ENCODE data around the gene TUBB4B. TPM values are rescaled to one million over a fixed set of nuclear protein-coding genes. Genes with fewer than 3 reads are reported as not detected.
A peak's percentile ranks its signal among the peaks of the same experiment; 100 is the strongest.

TUBB4B gene
- total RNA-seq, 2 donors from 2014 or later = 79.1 to 171 TPM

DNA sequence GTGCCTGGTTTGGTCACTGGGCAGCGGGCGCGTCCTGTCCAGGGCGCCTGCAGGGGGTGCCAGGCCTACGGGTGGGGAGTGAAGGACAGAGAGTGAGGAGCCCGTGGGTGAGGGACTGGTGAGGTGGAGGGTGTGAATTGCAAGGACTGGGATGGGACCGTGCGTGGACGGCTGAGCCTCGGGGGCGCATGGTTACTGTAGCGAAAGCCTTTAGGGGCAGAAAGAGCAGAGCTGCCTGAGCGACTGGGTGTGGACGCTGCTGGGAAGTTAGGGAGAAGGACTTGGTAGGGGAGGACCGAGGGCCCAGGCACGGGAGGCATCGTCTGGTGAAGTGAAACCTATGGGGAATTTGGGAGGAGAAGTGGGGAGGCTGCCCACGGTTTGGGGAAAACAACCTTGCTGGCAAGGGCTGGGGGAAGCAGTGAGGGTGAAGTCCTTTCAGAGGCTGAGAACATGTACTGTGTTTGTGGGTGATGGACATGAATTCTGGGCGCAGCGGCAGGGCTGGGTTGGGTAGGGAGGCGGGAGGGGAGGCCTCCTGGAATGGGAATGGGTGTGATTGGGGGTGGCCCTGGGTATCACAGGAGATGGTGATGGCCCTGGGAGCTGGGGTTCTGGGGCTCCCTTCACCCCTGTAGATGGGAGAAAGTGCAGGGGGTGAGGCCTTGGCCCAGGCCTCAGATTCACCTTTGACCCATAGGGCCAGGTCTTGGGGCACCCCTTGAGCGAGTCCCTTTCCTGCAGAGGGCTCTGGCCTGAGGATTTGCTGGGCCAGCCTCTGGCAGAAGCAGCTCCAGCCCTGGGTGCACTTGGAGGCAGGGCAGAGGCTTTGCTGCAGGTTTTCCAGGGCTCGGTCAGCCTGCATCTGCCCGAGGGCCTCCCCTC is 34.7 kb downstream of the TUBB4B start:
- H3K36me3 ChIP-seq (replicated peaks in 1 of 2; ENCODE audit: insufficient read depth in 1 of 2, low read depth in 2 of 2) = peaks cover 2 to 7% of the 10 kb centered on the region in 2 donors
- peak in 1 of 4 donors; percentile 12 for DNase-seq
- no peaks in the 10 kb centered on the region for H3K27me3 ChIP-seq
- no peak for TF ChIP-seq POLR2A (IDR thresholded peaks at IDR 0.05)
- TF ChIP-seq, protein P1, sequence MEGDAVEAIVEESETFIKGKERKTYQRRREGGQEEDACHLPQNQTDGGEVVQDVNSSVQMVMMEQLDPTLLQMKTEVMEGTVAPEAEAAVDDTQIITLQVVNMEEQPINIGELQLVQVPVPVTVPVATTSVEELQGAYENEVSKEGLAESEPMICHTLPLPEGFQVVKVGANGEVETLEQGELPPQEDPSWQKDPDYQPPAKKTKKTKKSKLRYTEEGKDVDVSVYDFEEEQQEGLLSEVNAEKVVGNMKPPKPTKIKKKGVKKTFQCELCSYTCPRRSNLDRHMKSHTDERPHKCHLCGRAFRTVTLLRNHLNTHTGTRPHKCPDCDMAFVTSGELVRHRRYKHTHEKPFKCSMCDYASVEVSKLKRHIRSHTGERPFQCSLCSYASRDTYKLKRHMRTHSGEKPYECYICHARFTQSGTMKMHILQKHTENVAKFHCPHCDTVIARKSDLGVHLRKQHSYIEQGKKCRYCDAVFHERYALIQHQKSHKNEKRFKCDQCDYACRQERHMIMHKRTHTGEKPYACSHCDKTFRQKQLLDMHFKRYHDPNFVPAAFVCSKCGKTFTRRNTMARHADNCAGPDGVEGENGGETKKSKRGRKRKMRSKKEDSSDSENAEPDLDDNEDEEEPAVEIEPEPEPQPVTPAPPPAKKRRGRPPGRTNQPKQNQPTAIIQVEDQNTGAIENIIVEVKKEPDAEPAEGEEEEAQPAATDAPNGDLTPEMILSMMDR (IDR thresholded peaks at IDR 0.05) = no peak
- H3K9me3 ChIP-seq = no peaks in the 10 kb centered on the region
- no peak for ATAC-seq
- WGBS, 2 donors = 84 to 85% methylated on average over 21 to 23 of the region's 24 CpGs
- intact Hi-C loops (cut with DNase I) = no loop called here
- peak overlapping the region; percentile 7 to 92 (median 90) for H3K27ac ChIP-seq
- H3K4me3 ChIP-seq = no peak overlapping the region
- peaks cover 36% of the 10 kb centered on the region for H3K4me1 ChIP-seq

GRCh38 chr9:137276473-137277328 is 35.6 kb downstream of the TUBB4B start:
- TF ChIP-seq, protein P1 (IDR thresholded peaks at IDR 0.05) = no peak
- TF ChIP-seq POLR2A (IDR thresholded peaks at IDR 0.05) = no peak
- Histone ChIP-seq H3K27ac (peak overlapping the region; percentile 74 to 92 (median 90)), H3K9me3 (no peaks in the 10 kb centered on the region), H3K27me3 (no peaks in the 10 kb centered on the region), H3K36me3 (replicated peaks in 1 of 2; ENCODE audit: insufficient read depth in 1 of 2, low read depth in 2 of 2) (peaks cover 2 to 7% of the 10 kb centered on the region in 2 donors), H3K4me1 (peaks cover 36% of the 10 kb centered on the region), H3K4me3 (no peak overlapping the region)
- peak; percentile 61 to 76 (median 75) for DNase-seq
- WGBS, 2 donors = 43 to 44% methylated on average over 15 to 24 of the region's 30 CpGs
- peak; percentile 52 for ATAC-seq
- intact Hi-C loops (cut with DNase I) = no loop called here

- ATAC-seq = peak; percentile 77
Measured at GRCh38 chr9:137277329-137278041, 36.4 kb downstream of the TUBB4B start, which contains the start of gene TOR4A. TSS of gene TOR4A (plus strand) at chr9:137277726. CDS start at chr9:137278690, 964 bp downstream.

More at GRCh38 chr9:137277329-137278041, 36.4 kb downstream of the TUBB4B start, which contains the start of gene TOR4A:
- Histone ChIP-seq H3K9me3 (no peaks in the 10 kb centered on the region), H3K27me3 (no peaks in the 10 kb centered on the region), H3K36me3 (replicated peaks in 1 of 2; ENCODE audit: insufficient read depth in 1 of 2, low read depth in 2 of 2) (peaks cover 2% of the 10 kb centered on the region in 2 donors), H3K4me3 (no peak within 1 kb of the TSS), H3K4me1 (peaks cover 36% of the 10 kb centered on the region), H3K27ac (peak within 1 kb of the TSS; percentile 74 to 92 (median 90))
- 45 to 52% methylated on average over 19 to 25 of the region's 25 CpGs for WGBS, 2 donors
- peak; percentile 61 to 83 (median 79) for DNase-seq
- intact Hi-C loops (cut with DNase I) = no loop called here
- TF ChIP-seq, protein P1 (IDR thresholded peaks at IDR 0.05) = peak in 4 of 7 experiments; percentile 18 to 31 (median 26)
- peak; percentile 33 to 71 (median 70) for TF ChIP-seq POLR2A (IDR thresholded peaks at IDR 0.05)
